IMR-90 (cell line): ENCODE data around the gene TAOK1. TPM values are rescaled to one million over a fixed set of nuclear protein-coding genes. Genes with fewer than 3 reads are reported as not detected.

Source experiments
- ATAC-seq: fragments of 200-7000 bp; cut with Tn5 transposase; 2 replicates; pipeline ENCODE4 v1.9.1; 2020; ENCODE audit warnings: low read depth, mild to moderate bottlenecking, moderate library complexity
- BruUV-seq: library from RNA; stranded (reverse); fragments of 400-500 nt; replicated peaks from 2 replicates; lab custom pipeline; 2021; lab: Mats Ljungman, UMichigan
- CTCF ChIA-PET: fragments of 300-600 bp; formaldehyde crosslinking; extraction: SDS; loops from one replicate; lab custom pipeline; 2021; ENCODE audit warnings: antibody characterized with exemption; lab: Yijun Ruan, JAX
- POLR2A ChIA-PET: fragments of 300-600 bp; sonication (Branson Sonifier 250); formaldehyde crosslinking; loops from one replicate; lab custom pipeline; 2022; ENCODE audit warnings: antibody characterized with exemption; ENCODE audit not compliant: unreplicated experiment; lab: Charles Lee
- DNase-seq: peaks from one replicate; pipeline ENCODE4 v3.0.0; 2013
- H2AFZ ChIP-seq: replicated peaks from 2 replicates; pipeline ENCODE3; 2013; ENCODE audit warnings: low read length, mild to moderate bottlenecking; ENCODE audit not compliant: poor library complexity
- H2AK5ac ChIP-seq: 2 replicates; pipeline ENCODE4 v1.6.1; 2013; ENCODE audit warnings: low read depth, low read length, inconsistent platforms
- H2AK9ac ChIP-seq: replicated peaks from 2 replicates; pipeline ENCODE3; 2013; ENCODE audit warnings: mild to moderate bottlenecking, low read depth, low read length, moderate library complexity; ENCODE audit not compliant: poor library complexity
- H2BK120ac ChIP-seq: 2 replicates; pipeline ENCODE4 v1.6.1; 2013; ENCODE audit warnings: low read depth, low read length, inconsistent platforms
- H2BK15ac ChIP-seq: 3 replicates; pipeline ENCODE4 v1.6.1; 2013; ENCODE audit warnings: low read depth, low read length, inconsistent platforms
- H2BK20ac ChIP-seq: 2 replicates; pipeline ENCODE4 v1.6.1; 2013; ENCODE audit warnings: low read depth, mild to moderate bottlenecking, inconsistent platforms, low read length, moderate library complexity
- H2BK5ac ChIP-seq: 2 replicates; pipeline ENCODE4 v1.6.1; 2013; ENCODE audit warnings: mild to moderate bottlenecking, low read depth, low read length, inconsistent platforms; ENCODE audit not compliant: poor library complexity, severe bottlenecking
- H3K14ac ChIP-seq: replicated peaks from 2 replicates; pipeline ENCODE4 v1.6.1; 2013; ENCODE audit warnings: low read depth, low read length, inconsistent platforms
- H3K18ac ChIP-seq: 2 replicates; pipeline ENCODE4 v1.6.1; 2013; ENCODE audit warnings: low read depth, low read length, control low read depth
- H3K23ac ChIP-seq: 2 replicates; pipeline ENCODE4 v1.6.1; 2013; ENCODE audit warnings: low read depth, low read length, inconsistent platforms
- H3K27ac ChIP-seq: 2 replicates; pipeline ENCODE4 v1.5.1; 2013; ENCODE audit warnings: mild to moderate bottlenecking, control low read depth, low read length; ENCODE audit not compliant: insufficient read depth
- H3K27me3 ChIP-seq: 2 replicates; pipeline ENCODE4 v1.6.1; 2013; ENCODE audit warnings: low read length; ENCODE audit not compliant: control insufficient read depth, insufficient read depth
- H3K36me3 ChIP-seq: 2 replicates; pipeline ENCODE4 v1.6.1; 2013; ENCODE audit warnings: low read length, mixed read lengths; ENCODE audit not compliant: control insufficient read depth, insufficient read depth
- H3K4ac ChIP-seq: 2 replicates; pipeline ENCODE4 v1.6.1; 2013; ENCODE audit warnings: low read depth, low read length, inconsistent platforms
- H3K4me1 ChIP-seq: 2 replicates; pipeline ENCODE4 v1.6.1; 2013; ENCODE audit warnings: low read length, mixed read lengths; ENCODE audit not compliant: control insufficient read depth, insufficient read depth
- H3K4me2 ChIP-seq: 2 replicates; pipeline ENCODE4 v1.6.1; 2013; ENCODE audit warnings: low read depth, mild to moderate bottlenecking, control low read depth, low read length, moderate library complexity
- H3K4me3 ChIP-seq: 2 replicates; pipeline ENCODE4 v1.5.1; 2013; ENCODE audit warnings: low read depth, mild to moderate bottlenecking, control low read depth, low read length, moderate library complexity; ENCODE audit not compliant: insufficient read depth
- H3K56ac ChIP-seq: 2 replicates; pipeline ENCODE4 v1.6.1; 2013; ENCODE audit warnings: low read length, inconsistent platforms; ENCODE audit not compliant: insufficient read depth; ENCODE audit errors: extremely low read depth
- H3K79me1 ChIP-seq, 2 experiments: 2 replicates each; pipeline ENCODE4 v1.6.1; 2013; ENCODE audit warnings: low read length in 2 of 2, inconsistent platforms in 1 of 2, low read depth in 1 of 2
- H3K9ac ChIP-seq: 2 replicates; pipeline ENCODE4 v1.6.1; 2013; ENCODE audit warnings: low read depth, low read length, control low read depth
- H3K9me1 ChIP-seq: 2 replicates; pipeline ENCODE4 v1.6.1; 2013; ENCODE audit warnings: low read length, inconsistent platforms; ENCODE audit not compliant: insufficient read depth
- H3K9me3 ChIP-seq: 2 replicates; pipeline ENCODE4 v1.6.1; 2013; ENCODE audit warnings: low read length; ENCODE audit not compliant: control insufficient read depth, insufficient read depth
- H4K20me1 ChIP-seq: 2 replicates; pipeline ENCODE4 v1.6.1; 2013; ENCODE audit warnings: low read length, inconsistent platforms; ENCODE audit not compliant: insufficient read depth
- H4K5ac ChIP-seq: 2 replicates; pipeline ENCODE4 v1.6.1; 2013; ENCODE audit warnings: mild to moderate bottlenecking, low read depth, low read length, control low read depth
- H4K8ac ChIP-seq, 2 experiments: 2 replicates each; pipeline ENCODE4 v1.6.1; 2013; ENCODE audit warnings: low read depth in 2 of 2, low read length in 2 of 2, control low read depth in 1 of 2, inconsistent platforms in 1 of 2
- H4K91ac ChIP-seq: 2 replicates; pipeline ENCODE4 v1.6.1; 2013; ENCODE audit warnings: low read depth, low read length, inconsistent platforms; ENCODE audit not compliant: insufficient read depth
- BHLHE40 ChIP-seq: fragments of 150-350 bp; IDR thresholded peaks from 2 replicates; pipeline ENCODE4 v1.6.1; 2016; ENCODE audit warnings: mild to moderate bottlenecking, low read depth, low read length
- CHD1 ChIP-seq: IDR thresholded peaks from 2 replicates; pipeline ENCODE4 v1.6.1; 2012; ENCODE audit warnings: low read depth, low read length, improper control_type of control experiment
- FOS ChIP-seq: fragments of 150-350 bp; IDR thresholded peaks from 2 replicates; pipeline ENCODE4 v1.6.1; 2016; ENCODE audit warnings: low read depth, low read length
- MAFK ChIP-seq: IDR thresholded peaks from 2 replicates; pipeline ENCODE4 v1.6.1; 2012; ENCODE audit warnings: low read depth, low read length, improper control_type of control experiment
- MAZ ChIP-seq: IDR thresholded peaks from 2 replicates; pipeline ENCODE4 v1.6.1; 2012; ENCODE audit warnings: low read depth, mild to moderate bottlenecking, low read length, improper control_type of control experiment, moderate library complexity, borderline replicate concordance
- NFE2L2 ChIP-seq: fragments of 150-350 bp; IDR thresholded peaks from 2 replicates; pipeline ENCODE4 v1.6.1; 2016; ENCODE audit warnings: low read depth, mild to moderate bottlenecking, low read length
- POLR2A ChIP-seq: IDR thresholded peaks from 2 replicates; pipeline ENCODE4 v1.6.1; 2012; ENCODE audit warnings: mild to moderate bottlenecking, low read depth, low read length
- RAD21 ChIP-seq: IDR thresholded peaks from 2 replicates; pipeline ENCODE4 v1.6.1; 2012; ENCODE audit warnings: low read length, improper control_type of control experiment
- RCOR1 ChIP-seq: IDR thresholded peaks from 2 replicates; pipeline ENCODE4 v1.6.1; 2012; ENCODE audit warnings: mild to moderate bottlenecking, low read length, improper control_type of control experiment; ENCODE audit not compliant: insufficient replicate concordance
- RFX5 ChIP-seq: IDR thresholded peaks from 2 replicates; pipeline ENCODE4 v1.8.0; 2012; ENCODE audit warnings: low read depth, mild to moderate bottlenecking, low read length, moderate library complexity
- SMC3 ChIP-seq: fragments of 150-350 bp; IDR thresholded peaks from 2 replicates; pipeline ENCODE4 v1.6.1; 2016; ENCODE audit warnings: low read depth, mild to moderate bottlenecking, antibody characterized with exemption, low read length, moderate library complexity
- WGBS, 2 experiments: methylation state at CpG; one replicate each; pipeline versions ENCODE4 v1.1.5 to v1.1.7; 2013; ENCODE audit warnings: missing lambda C conversion rate in 2 of 2; ENCODE audit not compliant: insufficient read length in 1 of 2; ENCODE audit errors: extremely low coverage in 2 of 2; 5-methylcytosine and 5-hydroxymethylcytosine counted together
- dilution Hi-C: fragments of 300-500 bp; cut with HindIII; formaldehyde crosslinking; loops from one replicate; pipeline ENCODE4 v1.14.3; 2018; ENCODE audit warnings: low sequenced_read_pairs; ENCODE audit not compliant: unreplicated experiment
- in situ Hi-C: fragments of 300-500 bp; cut with MboI; formaldehyde crosslinking; loops from 3 replicates; pipeline ENCODE4 v1.14.3; 2019; ENCODE audit warnings: low sequenced_read_pairs, inconsistent platforms, mixed read lengths
- intact Hi-C: fragments of 100-400 bp; cut with micrococcal nuclease; formaldehyde crosslinking; loops from 2 replicates; pipeline ENCODE4 v1.10.0; 2022
- polyA plus RNA-seq, 3 experiments: library from polyadenylated mRNA; depleted of rRNA; stranded (reverse); fragments of >200 nt; gene quantifications; 2 replicates each; pipeline ENCODE4 v1.2.3, GENCODE V29; 2012; ENCODE audit warnings: low replicate concordance in 1 of 3
- total RNA-seq: library from RNA; depleted of rRNA; stranded (reverse); fragments of >200 nt; gene quantifications from 2 replicates; pipeline ENCODE4 v1.2.3, GENCODE V29; 2012
- TF ChIP-seq, protein P1 (sequence below): conservative IDR thresholded peaks from 2 replicates; pipeline ENCODE4 v1.5.1; 2012; ENCODE audit warnings: mild to moderate bottlenecking, low read depth, low read length, improper control_type of control experiment
- TF ChIP-seq, protein P2 (sequence below): fragments of 150-350 bp; IDR thresholded peaks from 2 replicates; pipeline ENCODE4 v1.6.1; 2017; ENCODE audit warnings: mild to moderate bottlenecking, antibody characterized with exemption, low read length, low read depth
- TF ChIP-seq, protein P3 (sequence below): fragments of 150-350 bp; IDR thresholded peaks from 2 replicates; pipeline ENCODE4 v1.6.1; 2016; ENCODE audit warnings: low read depth, mild to moderate bottlenecking, low read length, moderate library complexity, borderline replicate concordance

TAOK1 gene
- total and polyA plus RNA-seq, 2 of the 4 experiments (the other 2 are of a cell fraction) = 9.8 to 91.8 TPM

DNA sequence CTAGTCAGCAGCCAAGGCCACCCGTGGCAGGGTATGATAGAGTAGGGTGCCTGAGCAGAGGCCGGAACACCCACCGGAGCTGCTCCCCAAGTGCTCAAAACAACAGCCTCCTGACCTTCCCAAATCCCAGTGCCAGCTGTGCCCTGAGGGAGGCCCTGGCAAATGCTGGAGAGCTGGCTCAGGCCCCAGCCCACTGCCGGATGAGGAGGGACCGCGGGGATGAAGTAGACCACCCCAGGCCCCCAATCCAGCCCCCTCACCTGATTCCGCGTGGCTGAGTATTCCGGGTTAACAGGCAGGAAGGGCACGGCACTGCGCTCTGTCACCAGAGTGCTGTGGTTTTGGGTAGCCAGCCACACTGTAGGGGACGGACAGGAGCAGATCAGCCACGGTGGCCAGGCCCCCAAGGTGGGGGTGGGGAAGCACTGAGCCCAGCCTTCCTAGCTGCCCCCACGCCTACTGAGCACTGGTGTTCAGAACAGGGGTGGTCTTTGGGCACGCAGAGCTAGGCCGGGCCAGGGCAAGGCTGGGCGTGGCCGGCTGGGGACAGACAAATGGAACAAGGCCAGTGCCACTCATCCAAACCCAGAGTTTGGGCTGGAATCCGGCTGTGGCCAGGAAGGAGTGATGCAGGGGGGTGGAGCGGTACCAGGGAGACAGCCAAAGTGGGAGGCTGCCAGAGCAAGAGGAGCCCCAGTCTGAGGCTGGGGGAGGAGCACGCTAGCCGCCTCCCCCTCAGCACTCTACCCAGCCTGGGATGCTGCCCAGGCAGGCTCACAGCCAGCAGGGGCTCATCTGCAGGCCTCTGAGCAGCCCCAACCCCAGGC lies 187.4 kb downstream of the TAOK1 start:
- intact Hi-C loops = no loop called here
- TF ChIP-seq, protein P1, sequence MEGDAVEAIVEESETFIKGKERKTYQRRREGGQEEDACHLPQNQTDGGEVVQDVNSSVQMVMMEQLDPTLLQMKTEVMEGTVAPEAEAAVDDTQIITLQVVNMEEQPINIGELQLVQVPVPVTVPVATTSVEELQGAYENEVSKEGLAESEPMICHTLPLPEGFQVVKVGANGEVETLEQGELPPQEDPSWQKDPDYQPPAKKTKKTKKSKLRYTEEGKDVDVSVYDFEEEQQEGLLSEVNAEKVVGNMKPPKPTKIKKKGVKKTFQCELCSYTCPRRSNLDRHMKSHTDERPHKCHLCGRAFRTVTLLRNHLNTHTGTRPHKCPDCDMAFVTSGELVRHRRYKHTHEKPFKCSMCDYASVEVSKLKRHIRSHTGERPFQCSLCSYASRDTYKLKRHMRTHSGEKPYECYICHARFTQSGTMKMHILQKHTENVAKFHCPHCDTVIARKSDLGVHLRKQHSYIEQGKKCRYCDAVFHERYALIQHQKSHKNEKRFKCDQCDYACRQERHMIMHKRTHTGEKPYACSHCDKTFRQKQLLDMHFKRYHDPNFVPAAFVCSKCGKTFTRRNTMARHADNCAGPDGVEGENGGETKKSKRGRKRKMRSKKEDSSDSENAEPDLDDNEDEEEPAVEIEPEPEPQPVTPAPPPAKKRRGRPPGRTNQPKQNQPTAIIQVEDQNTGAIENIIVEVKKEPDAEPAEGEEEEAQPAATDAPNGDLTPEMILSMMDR = no peak
- TF ChIP-seq CHD1 (no peak), NFE2L2 (no peak), BHLHE40 (no peak), FOS (no peak), POLR2A (no peak), MAFK (no peak), SMC3 (no peak), RAD21 (no peak), RCOR1 (no peak), RFX5 (no peak), MAZ (no peak)
- TF ChIP-seq, protein P2, sequence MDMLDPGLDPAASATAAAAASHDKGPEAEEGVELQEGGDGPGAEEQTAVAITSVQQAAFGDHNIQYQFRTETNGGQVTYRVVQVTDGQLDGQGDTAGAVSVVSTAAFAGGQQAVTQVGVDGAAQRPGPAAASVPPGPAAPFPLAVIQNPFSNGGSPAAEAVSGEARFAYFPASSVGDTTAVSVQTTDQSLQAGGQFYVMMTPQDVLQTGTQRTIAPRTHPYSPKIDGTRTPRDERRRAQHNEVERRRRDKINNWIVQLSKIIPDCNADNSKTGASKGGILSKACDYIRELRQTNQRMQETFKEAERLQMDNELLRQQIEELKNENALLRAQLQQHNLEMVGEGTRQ = no peak
- TF ChIP-seq, protein P3, sequence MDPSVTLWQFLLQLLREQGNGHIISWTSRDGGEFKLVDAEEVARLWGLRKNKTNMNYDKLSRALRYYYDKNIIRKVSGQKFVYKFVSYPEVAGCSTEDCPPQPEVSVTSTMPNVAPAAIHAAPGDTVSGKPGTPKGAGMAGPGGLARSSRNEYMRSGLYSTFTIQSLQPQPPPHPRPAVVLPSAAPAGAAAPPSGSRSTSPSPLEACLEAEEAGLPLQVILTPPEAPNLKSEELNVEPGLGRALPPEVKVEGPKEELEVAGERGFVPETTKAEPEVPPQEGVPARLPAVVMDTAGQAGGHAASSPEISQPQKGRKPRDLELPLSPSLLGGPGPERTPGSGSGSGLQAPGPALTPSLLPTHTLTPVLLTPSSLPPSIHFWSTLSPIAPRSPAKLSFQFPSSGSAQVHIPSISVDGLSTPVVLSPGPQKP = no peak

More for the DNA sequence above, 187.4 kb downstream of the TAOK1 start:
- Histone ChIP-seq H3K56ac (no peak overlapping the region), H4K5ac (no peak overlapping the region), H3K18ac (no peak overlapping the region), H2AK5ac (no peak overlapping the region; the same call in 1 of the 2 replicates), H3K27ac (no peak overlapping the region), H3K36me3 (peaks cover 71% of the 10 kb centered on the region), H3K4ac (no peak overlapping the region), H4K20me1 (peaks cover 7% of the 10 kb centered on the region), H3K9me3 (no peaks in the 10 kb centered on the region), H2BK20ac (no peak overlapping the region), H3K4me1 (peaks cover 4% of the 10 kb centered on the region; the same call in 1 of the 2 replicates), H3K9me1 (no peaks in the 10 kb centered on the region; the same call in 1 of the 2 replicates), H3K23ac (no peak overlapping the region), H2BK120ac (no peak overlapping the region), H3K9ac (no peak overlapping the region), H4K8ac (no peak overlapping the region), H3K4me3 (no peak overlapping the region), H3K14ac (no peak overlapping the region), H2BK5ac (no peak overlapping the region), H4K91ac (no peak overlapping the region), H3K79me1 (peaks cover under 1 to 43% of the 10 kb centered on the region in 2 experiments), H2AK9ac (peak overlapping the region; percentile 77), H2AFZ (peak overlapping the region; percentile 66), H3K4me2 (no peak overlapping the region), H2BK15ac (no peak overlapping the region), H3K27me3 (no peaks in the 10 kb centered on the region)
- BruUV-seq = no TSS peak
- ChIA-PET CTCF (interaction anchor here (1.5 kb wide), 1 partner anchor 207 kb away, joined by 3 read pairs; no protein-coding TSS in a partner anchor), POLR2A (no interaction called here)
- 79% methylated on average over 2 of the region's 22 CpGs; no CpG with 5 or more reads in 1 of the 2 experiments for WGBS, 2 experiments
- dilution Hi-C loops = no loop called here
- ATAC-seq (peak; percentile 81), DNase-seq (peak; percentile 12)
- in situ Hi-C loops = no loop called here
